Measurements from ENCODE around the gene PTPRK. TPM values are rescaled to one million over a fixed set of nuclear protein-coding genes. Genes with fewer than 3 reads are reported as not detected.

Gene PTPRK
- total and polyA plus RNA-seq, 2 of the 13 experiments (the other 11 are each of a cell fraction or from before 2014, with no cell fraction given), result 43.6 to 98.3 TPM

DNA sequence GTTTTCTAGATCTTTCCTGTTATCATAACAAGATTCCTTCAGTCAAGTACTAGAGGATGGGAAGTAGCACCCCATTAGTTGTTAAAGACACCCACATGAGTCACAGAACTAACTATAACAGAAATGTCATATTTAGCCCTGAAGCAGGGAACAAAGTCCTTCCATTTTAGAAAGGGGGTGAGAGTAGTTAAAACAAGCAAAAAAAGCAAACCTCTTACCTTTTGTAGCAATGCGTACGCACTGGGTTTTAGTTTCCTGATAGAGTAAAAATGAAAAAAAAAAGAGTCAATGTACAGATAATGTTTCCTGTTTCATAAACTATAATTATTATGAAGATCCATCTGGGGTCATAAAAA is 455.9 kb downstream of the PTPRK start:
- peak overlapping the region; percentile 52 for H3K4me2 ChIP-seq (ENCODE audit: low read depth, low read length)
- no peaks in the 10 kb centered on the region for H3K79me2 ChIP-seq (ENCODE audit: insufficient read depth, low read length)
- ChIA-PET CTCF (ENCODE audit: low intra/inter-chr PET ratio, low total read pairs) (no interaction called here), POLR2A (interaction anchor here (1.5 kb wide), 1 partner anchor 452 kb away, joined by 3 read pairs; no protein-coding TSS in a partner anchor)
- H4K20me1 ChIP-seq (ENCODE audit: insufficient read depth, low read length), result no peaks in the 10 kb centered on the region
- FAIRE-seq, result no peak
- peak overlapping the region; percentile 77 for H3K27ac ChIP-seq (ENCODE audit: extremely low read length, insufficient read depth, low read length)
- peaks cover 54% of the 10 kb centered on the region for H3K4me1 ChIP-seq (ENCODE audit: insufficient read depth, low read length)
- no peaks in the 10 kb centered on the region for H3K27me3 ChIP-seq (ENCODE audit: control insufficient read depth in 1 of 2, insufficient read depth in 2 of 2, low read length in 2 of 2)
- WGBS (ENCODE audit: low lambda C conversion rate), result 62% methylated on average over 2 of the region's 2 CpGs
- H3K4me3 ChIP-seq (replicated peaks in 1 of 3; ENCODE audit: insufficient read depth in 1 of 3, low read depth in 2 of 3, low read length in 3 of 3), result no peak overlapping the region
- intact Hi-C loops (cut with micrococcal nuclease; ENCODE audit: unreplicated experiment), result loop anchor here (5.0 to 10.0 kb wide), 3 partner anchors 57 to 270 kb away; no protein-coding TSS in a partner anchor
- no TSS peak for BruUV-seq (replicated peaks)
- H3K9ac ChIP-seq (ENCODE audit: insufficient read depth, low read depth, low read length), result 0 out of 2 replicates have a peak overlapping the region, but pooled peaks have one; percentile 3
- H2AFZ ChIP-seq (ENCODE audit: low read length), result no peak overlapping the region
- H3K36me3 ChIP-seq (replicated peaks in 1 of 2; ENCODE audit: control insufficient read depth in 1 of 2, insufficient read depth in 2 of 2, low read length in 2 of 2), result peaks cover 10 to 28% of the 10 kb centered on the region in 2 experiments
- in situ Hi-C loops (cut with HindIII; ENCODE audit: extremely low pct_ligation_motif_present, low pct_unique_long_range_greater_than_20kb), result no loop called here
- DNase-seq (ENCODE audit: low spot score), result peak; percentile 76
- no peak; the same call in 2 of the 3 replicates for ATAC-seq
- no peaks in the 10 kb centered on the region for H3K9me3 ChIP-seq (ENCODE audit: low read length)
- TF ChIP-seq SOX6 (IDR thresholded peaks at IDR 0.05) (no peak), SOX6 (CRISPR knock-in tag; IDR thresholded peaks at IDR 0.05) (peak; percentile 69; the same call in 1 of the 2 replicates), SMARCC2 (IDR thresholded peaks at IDR 0.05) (0 out of 2 replicates have a peak, but pooled peaks have one; percentile 43), GTF3A (CRISPR knock-in tag; conservative IDR thresholded peaks at IDR 0.05) (no peak), RXRB (CRISPR knock-in tag; IDR thresholded peaks at IDR 0.05; ENCODE audit: borderline replicate concordance) (peak; percentile 31; the same call in 1 of the 2 replicates), ZNF333 (CRISPR knock-in tag; IDR thresholded peaks at IDR 0.05; ENCODE audit: borderline replicate concordance) (no peak), RFXAP (CRISPR knock-in tag; IDR thresholded peaks at IDR 0.05; ENCODE audit: borderline replicate concordance) (no peak), ASH2L (IDR thresholded peaks at IDR 0.05; ENCODE audit: insufficient read length, low read depth, low read length) (peak; percentile 29), MIXL1 (CRISPR knock-in tag; IDR thresholded peaks at IDR 0.05) (0 out of 2 replicates have a peak, but pooled peaks have one; percentile 34), SIN3A (IDR thresholded peaks at IDR 0.05; ENCODE audit: borderline replicate concordance, low read depth, low read length) (no peak), MED13 (CRISPR knock-in tag; IDR thresholded peaks at IDR 0.05) (no peak), PHF5A (CRISPR knock-in tag; IDR thresholded peaks at IDR 0.05; ENCODE audit: low read depth, unreplicated experiment) (no peak), ZSCAN20 (CRISPR knock-in tag; IDR thresholded peaks at IDR 0.05; ENCODE audit: borderline replicate concordance) (no peak), RCOR2 (CRISPR knock-in tag; IDR thresholded peaks at IDR 0.05) (no peak), FLYWCH1 (CRISPR knock-in tag; IDR thresholded peaks at IDR 0.05) (no peak), ZNF777 (CRISPR knock-in tag; IDR thresholded peaks at IDR 0.05) (no peak), ZGPAT (CRISPR knock-in tag; IDR thresholded peaks at IDR 0.05) (0 out of 2 replicates have a peak, but pooled peaks have one; percentile 50), SAP130 (CRISPR knock-in tag; IDR thresholded peaks at IDR 0.05; ENCODE audit: low read depth) (peak; percentile 54)
- TF ChIP-seq, protein P1, sequence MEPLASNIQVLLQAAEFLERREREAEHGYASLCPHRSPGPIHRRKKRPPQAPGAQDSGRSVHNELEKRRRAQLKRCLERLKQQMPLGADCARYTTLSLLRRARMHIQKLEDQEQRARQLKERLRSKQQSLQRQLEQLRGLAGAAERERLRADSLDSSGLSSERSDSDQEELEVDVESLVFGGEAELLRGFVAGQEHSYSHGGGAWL (CRISPR knock-in tag; IDR thresholded peaks at IDR 0.05), result no peak
- TF ChIP-seq, protein P2, sequence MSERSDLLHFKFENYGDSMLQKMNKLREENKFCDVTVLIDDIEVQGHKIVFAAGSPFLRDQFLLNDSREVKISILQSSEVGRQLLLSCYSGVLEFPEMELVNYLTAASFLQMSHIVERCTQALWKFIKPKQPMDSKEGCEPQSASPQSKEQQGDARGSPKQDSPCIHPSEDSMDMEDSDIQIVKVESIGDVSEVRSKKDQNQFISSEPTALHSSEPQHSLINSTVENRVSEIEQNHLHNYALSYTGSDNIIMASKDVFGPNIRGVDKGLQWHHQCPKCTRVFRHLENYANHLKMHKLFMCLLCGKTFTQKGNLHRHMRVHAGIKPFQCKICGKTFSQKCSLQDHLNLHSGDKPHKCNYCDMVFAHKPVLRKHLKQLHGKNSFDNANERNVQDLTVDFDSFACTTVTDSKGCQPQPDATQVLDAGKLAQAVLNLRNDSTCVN (CRISPR knock-in tag; IDR thresholded peaks at IDR 0.05; ENCODE audit: borderline replicate concordance), result no peak
- TF ChIP-seq, protein P3, sequence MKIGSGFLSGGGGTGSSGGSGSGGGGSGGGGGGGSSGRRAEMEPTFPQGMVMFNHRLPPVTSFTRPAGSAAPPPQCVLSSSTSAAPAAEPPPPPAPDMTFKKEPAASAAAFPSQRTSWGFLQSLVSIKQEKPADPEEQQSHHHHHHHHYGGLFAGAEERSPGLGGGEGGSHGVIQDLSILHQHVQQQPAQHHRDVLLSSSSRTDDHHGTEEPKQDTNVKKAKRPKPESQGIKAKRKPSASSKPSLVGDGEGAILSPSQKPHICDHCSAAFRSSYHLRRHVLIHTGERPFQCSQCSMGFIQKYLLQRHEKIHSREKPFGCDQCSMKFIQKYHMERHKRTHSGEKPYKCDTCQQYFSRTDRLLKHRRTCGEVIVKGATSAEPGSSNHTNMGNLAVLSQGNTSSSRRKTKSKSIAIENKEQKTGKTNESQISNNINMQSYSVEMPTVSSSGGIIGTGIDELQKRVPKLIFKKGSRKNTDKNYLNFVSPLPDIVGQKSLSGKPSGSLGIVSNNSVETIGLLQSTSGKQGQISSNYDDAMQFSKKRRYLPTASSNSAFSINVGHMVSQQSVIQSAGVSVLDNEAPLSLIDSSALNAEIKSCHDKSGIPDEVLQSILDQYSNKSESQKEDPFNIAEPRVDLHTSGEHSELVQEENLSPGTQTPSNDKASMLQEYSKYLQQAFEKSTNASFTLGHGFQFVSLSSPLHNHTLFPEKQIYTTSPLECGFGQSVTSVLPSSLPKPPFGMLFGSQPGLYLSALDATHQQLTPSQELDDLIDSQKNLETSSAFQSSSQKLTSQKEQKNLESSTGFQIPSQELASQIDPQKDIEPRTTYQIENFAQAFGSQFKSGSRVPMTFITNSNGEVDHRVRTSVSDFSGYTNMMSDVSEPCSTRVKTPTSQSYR (CRISPR knock-in tag; IDR thresholded peaks at IDR 0.05; ENCODE audit: borderline replicate concordance), result no peak

Measured in HepG2 (cell line).